ENCODE measurements around the gene PDPR.
"Not testable (repeated sequence)": the region's sequence is repeated elsewhere in the genome, so short reads cannot be mapped to it uniquely, and the experiment has no call there.

PDPR gene

GRCh38 chr16:70160821-70161220 lies 46.7 kb downstream of the PDPR start:
- no peak for DNase-seq (ENCODE audit: low spot score)
- TF ChIP-seq CTCF (IDR thresholded peaks at IDR 0.05; ENCODE audit: extremely low read depth, missing control alignments): no peak

- peak; percentile 5 for DNase-seq (ENCODE audit: low spot score)
- no peak for TF ChIP-seq CTCF (IDR thresholded peaks at IDR 0.05; ENCODE audit: extremely low read depth, missing control alignments)
Observed at GRCh38 chr16:70161350-70161749, 47.2 kb downstream of the PDPR start.

GRCh38 chr16:70162041-70162451 lies 47.9 kb downstream of the PDPR start:
- DNase-seq (ENCODE audit: low spot score): no peak
- TF ChIP-seq CTCF (IDR thresholded peaks at IDR 0.05; ENCODE audit: extremely low read depth, missing control alignments): no peak

GRCh38 chr16:70163596-70163995 lies 49.5 kb downstream of the PDPR start:
- no peak for TF ChIP-seq CTCF (IDR thresholded peaks at IDR 0.05; ENCODE audit: extremely low read depth, missing control alignments)
- DNase-seq (ENCODE audit: low spot score): no peak

- DNase-seq (ENCODE audit: low spot score): not testable (repeated sequence)
Observed at GRCh38 chr16:70166688-70167087, 52.6 kb downstream of the PDPR start.

- not testable (repeated sequence) for DNase-seq (ENCODE audit: low spot score)
Observed at GRCh38 chr16:70173212-70173837, 59.2 kb downstream of the PDPR start, which contains the start of gene CLEC18C. Gene CLEC18C, plus strand, starts transcription at chr16:70173787. Its CDS starts 492 bp downstream, at chr16:70174279.

- DNase-seq (ENCODE audit: low spot score): not testable (repeated sequence)
Observed at GRCh38 chr16:70173916-70174315, 59.8 kb downstream of the PDPR start.

- not testable (repeated sequence) for DNase-seq (ENCODE audit: low spot score)
Observed at GRCh38 chr16:70174387-70174932, 60.3 kb downstream of the PDPR start.

GRCh38 chr16:70187858-70188607 lies 73.9 kb downstream of the PDPR start:
- DNase-seq (ENCODE audit: low spot score): not testable (repeated sequence)

GRCh38 chr16:70188608-70188915 lies 74.4 kb downstream of the PDPR start:
- DNase-seq (ENCODE audit: low spot score): not testable (repeated sequence)

- DNase-seq (ENCODE audit: low spot score): not testable (repeated sequence)
Observed at GRCh38 chr16:70190574-70190973, 76.4 kb downstream of the PDPR start.

- DNase-seq (ENCODE audit: low spot score): not testable (repeated sequence)
Observed at GRCh38 chr16:70196683-70197300, 82.7 kb downstream of the PDPR start.

- not testable (repeated sequence) for DNase-seq (ENCODE audit: low spot score)
Observed at GRCh38 chr16:70197611-70198010, 83.5 kb downstream of the PDPR start.

GRCh38 chr16:70198230-70198629 lies 84.1 kb downstream of the PDPR start:
- not testable (repeated sequence) for DNase-seq (ENCODE audit: low spot score)

GRCh38 chr16:70198666-70199065 lies 84.5 kb downstream of the PDPR start:
- not testable (repeated sequence) for DNase-seq (ENCODE audit: low spot score)

GRCh38 chr16:70199170-70199569 lies 85.0 kb downstream of the PDPR start:
- peak; percentile 0 for DNase-seq (ENCODE audit: low spot score)
